ENCODE results near the gene SLC18A2.

DNA sequence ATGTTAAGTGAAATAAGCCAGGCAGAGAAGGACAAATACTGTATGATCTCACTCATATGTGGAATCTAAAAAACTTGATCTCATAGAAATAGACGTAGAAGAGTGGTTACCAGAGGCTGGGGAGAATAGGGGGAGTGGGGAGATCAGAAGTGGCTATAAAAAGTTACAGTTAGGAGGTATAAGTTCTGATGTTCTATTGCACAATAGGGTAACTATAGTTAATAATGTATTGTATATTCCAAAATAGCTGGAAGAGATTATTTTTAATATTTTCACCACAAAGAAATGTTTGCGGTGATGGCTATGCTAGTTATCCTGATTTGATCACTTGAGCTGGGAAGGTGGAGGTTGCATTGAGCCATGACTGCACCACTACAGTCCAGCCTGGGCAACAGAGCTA is 53.8 kb downstream of the SLC18A2 start:
- TF ChIP-seq EZH2phosphoT487 (IDR thresholded peaks at IDR 0.05; ENCODE audit: insufficient read depth, low read depth), result no peak
- no peak for TF ChIP-seq EZH2 (IDR thresholded peaks at IDR 0.05; ENCODE audit: insufficient read depth, poor library complexity, severe bottlenecking)
